T-helper 1 cell (primary cell): ENCODE data around the gene ADRA2A.

Experiments
- DNase-seq, 5 donors: peaks; one replicate each; pipeline ENCODE4 v3.0.0-alpha.2; 2012 to 2020

ADRA2A gene

GRCh38 chr10:111083222-111084095 is 6.6 kb downstream of the ADRA2A start:
- no peak for DNase-seq

DNA sequence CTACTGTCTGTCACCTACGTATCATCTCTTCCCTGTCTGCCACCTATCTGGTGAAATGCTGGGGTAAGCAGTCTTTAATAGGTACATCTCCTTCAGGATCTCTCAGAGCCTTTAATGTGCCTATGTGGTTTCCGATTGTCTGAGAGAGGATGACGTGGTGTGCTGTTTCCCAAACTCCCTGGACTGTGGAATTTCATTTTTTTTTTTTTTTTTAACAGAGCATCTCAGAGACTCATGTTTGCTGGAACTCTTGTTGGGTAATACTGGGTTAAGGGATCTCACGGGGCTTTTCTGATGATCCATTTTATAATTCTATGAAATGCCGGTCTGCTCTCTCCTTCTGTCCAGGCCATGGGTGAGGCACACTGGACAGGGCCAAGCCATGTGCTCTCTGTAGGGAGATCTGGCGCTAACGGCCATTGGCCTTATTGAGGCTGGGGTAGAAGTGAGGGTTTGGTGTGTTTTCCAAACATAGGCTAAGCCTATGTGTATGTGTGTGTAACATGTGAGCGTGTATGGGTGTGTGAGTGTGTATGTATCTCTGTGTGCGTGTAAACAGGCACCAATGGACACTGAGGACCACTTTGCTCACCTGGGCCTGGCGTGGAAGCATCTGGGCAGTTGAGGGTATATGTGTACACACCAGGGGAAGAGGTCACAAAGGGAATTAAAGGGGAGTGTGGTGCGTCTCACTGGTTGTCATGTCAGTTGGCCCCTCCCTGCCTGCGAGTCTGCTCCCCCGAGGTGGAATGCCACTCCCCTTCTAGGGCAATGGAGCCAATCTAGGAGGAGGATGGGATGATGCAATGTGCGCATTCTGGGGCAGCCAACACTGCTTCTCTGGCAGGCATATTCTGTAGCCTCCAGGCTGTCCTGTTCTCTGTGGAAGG is 7.8 kb downstream of the ADRA2A start:
- DNase-seq: no peak

- DNase-seq: no peak
Measured at GRCh38 chr10:111085690-111086353, 9.0 kb downstream of the ADRA2A start.

DNA sequence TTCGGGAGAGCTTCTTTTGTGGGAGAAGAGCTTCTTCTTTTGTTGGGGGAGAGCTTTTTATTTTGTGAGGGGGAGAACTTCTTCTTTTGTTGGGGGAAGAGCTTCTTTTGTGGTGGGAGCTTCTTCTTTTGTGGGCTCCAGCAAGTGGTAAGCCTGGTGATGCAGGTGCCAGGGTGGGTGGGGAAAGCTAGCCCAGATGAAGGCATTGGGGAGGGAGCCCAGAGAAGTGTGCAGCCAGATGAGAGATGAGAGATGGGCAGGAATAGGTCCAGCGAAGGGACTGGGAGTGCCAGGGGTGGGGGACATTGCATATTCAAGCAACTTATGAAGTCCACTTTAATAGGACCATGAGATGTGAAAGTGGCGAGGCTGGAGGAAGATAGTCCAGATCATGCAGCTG is 9.7 kb downstream of the ADRA2A start:
- no peak for DNase-seq

GRCh38 chr10:111087331-111087756 is 10.5 kb downstream of the ADRA2A start:
- no peak for DNase-seq

DNA sequence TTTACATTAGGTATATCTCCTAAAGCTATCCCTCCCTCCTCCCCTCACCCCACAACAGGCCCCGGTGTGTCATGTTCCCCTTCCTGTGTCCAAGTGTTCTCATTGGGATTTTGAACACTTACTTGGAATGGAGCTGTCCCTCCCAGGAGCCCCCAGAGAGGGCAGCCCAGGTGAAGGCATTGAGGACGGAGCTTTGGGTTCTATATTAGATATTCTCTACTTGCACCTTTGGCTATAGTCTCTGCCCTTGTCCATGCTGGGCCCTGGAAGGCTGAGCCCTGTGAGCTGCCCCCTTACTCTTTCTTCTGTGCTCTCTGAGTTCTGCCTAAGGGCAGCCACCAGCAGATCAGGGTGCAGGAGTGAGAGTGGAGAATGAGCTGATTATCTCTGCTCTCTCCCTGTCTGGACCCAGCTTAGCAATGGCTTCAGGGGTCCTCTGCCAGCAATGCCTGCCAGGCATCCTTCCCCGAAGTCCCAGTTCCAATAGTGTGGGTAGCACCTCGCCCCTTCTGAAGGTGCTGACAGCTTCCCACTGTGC is 11.2 kb downstream of the ADRA2A start:
- no peak for DNase-seq

DNA sequence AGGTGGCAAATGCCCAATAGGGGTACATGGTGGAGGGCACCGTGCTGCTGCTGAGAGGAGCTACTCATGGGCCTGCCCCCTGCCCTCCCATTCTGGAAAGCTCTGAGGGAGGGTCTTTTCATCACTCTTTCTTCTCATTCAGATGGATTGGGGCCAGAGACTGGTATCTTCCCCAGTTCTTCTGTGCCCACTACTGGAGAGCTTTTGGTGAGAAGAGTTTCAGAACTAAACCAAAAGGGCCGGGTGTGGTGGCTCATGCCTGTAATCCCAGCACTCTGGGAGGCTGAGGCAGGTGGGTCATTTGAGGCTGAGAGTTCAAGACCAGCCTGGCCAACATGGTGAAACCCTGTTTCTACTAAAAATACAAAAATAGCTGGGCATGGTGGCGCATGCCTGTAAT is 12.5 kb downstream of the ADRA2A start:
- no peak for DNase-seq

DNA sequence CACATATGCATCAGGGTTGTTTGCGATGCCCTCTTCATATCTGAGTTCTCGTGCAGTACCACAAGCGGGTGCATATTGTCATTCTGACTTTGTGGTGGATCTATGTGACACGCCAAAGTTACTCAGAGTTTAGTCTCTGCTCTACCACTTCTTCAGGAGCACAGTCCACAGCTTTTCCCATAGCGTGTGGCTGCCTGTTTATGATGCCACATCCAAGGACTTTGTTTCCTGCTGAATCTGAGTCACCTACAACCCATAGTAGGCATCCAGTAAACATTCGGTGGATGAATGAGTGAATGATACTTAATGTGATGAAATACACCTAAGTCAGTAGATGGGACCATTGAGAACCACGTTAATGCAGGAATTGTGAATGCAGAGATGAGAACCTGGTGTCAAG is 15.0 kb downstream of the ADRA2A start:
- DNase-seq: no peak

DNA sequence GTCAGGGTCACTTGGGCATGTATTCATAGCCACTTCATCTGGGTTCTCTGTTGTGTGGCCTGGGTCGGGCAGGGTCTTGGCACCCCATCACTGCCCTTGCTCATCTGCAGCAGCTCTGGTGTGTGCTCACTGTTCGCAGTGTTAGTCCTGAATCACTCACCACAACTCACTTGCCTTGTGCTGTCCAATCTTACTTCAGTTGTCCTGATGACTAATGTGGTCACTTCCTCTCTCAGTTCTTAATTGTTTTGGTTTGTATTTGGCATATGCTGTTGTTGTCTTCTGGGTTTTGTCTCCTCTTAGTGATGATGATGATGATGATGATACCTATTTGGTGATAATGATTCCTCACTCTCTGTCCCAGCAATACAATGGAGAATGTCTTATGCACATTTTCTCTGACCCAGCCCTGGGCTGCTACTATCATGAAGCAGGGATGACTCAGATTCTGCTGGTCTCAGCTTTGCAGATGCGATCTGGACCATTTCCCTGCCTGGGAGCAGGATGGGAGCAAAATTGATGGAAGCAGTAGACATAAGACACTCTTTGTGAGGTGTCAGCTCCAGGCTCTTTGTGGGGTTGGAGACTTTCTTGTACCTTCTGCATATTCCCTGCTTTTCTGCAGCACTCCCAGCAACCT is 17.0 kb downstream of the ADRA2A start:
- DNase-seq: no peak

DNA sequence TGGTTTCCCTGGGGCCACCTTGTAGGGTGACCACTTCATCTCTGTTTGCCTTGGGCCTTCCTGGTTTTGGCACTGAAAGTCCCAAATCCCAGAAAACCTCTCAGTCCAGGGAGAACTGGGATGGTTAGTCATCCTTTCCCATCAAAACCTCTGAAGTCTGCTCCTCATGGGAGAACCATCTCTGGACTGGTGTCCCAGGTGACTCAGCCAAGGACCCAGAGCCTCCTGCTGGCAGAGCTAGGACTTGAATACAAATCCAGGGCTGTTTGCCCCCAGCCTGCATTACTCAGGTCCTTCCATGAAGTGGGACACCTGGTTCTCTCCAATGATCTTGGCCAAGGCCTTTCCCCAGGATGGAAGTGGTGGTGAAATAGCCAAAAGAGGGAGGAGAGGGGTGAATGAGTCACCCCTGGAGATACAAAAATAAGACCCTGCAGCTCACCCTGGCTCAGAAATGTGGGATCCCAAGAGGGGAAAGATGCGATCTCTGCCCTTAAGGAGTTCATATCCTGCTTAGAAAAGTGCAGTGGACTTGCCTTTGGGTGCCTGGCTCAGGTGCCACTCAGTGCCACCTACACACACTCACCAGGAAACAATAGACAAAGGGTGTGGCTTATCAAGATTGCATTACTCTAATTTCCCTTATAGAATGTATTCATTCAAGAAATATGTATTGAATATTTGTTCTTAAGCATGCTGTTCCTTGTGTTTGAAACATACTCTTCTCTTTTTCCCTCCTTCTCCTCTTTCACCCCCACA is 22.0 kb downstream of the ADRA2A start:
- no peak for DNase-seq

DNA sequence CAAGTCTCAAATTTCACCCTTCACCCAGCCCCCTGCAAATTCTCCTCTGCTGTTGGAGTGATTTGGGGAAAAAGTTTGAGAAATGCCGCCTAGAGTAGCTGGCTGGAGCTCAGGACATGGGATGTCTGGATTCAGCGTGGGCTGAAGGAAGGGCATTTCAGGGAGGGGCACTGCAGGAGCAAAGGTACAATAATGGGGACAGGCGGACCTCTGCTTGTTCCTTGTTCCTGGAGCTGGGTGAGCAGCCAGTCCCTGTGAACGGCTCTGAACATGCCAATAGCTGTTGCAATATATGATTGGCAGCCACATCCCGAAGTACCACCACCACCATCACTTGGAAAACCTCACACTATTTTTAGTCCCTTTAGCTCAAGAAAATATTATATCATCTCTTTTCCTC is 23.4 kb downstream of the ADRA2A start:
- no peak for DNase-seq

DNA sequence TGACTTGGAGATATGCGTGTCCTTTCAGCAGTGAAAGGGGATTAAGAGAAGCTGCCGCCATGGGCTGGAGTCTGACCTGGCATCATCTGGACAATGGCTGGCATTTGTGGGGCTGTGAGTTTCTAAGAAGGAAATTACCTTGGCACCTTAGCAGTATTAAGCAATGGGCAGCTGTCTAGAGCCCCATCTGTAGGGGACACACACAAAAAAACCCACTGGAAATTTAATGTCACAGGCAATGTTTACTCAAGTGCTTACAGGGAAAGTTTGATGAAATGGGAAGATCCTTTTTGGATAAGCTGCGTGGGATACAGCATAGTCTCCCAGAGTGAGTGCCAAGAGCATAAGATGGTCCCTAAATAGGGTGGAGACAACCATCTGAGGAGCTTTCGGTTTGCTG is 25.0 kb downstream of the ADRA2A start:
- DNase-seq: no peak

- no peak for DNase-seq
Measured at GRCh38 chr10:111102359-111102837, 25.6 kb downstream of the ADRA2A start.

GRCh38 chr10:111103196-111103840 is 26.5 kb downstream of the ADRA2A start:
- DNase-seq: no peak

DNA sequence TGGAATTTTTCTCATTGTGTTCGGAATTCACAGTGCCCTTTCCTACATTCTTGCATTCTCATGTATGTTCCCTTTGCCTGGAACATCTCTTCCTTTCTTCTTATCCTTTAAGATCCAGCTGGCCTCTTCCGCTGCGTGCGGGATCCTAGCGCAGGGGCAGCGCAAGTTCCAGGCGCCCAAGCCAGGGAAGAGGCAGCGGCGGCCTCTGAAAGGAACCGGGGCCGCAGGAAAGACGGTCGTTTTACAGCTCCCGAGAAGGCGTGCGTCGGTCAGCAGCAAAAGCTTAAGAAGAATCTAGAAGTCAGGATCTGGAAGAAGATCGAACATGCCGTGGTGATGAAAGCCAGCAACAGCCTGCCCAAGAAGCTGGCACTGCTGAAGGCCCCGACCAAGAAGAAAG is 28.0 kb downstream of the ADRA2A start:
- DNase-seq: no peak

DNA sequence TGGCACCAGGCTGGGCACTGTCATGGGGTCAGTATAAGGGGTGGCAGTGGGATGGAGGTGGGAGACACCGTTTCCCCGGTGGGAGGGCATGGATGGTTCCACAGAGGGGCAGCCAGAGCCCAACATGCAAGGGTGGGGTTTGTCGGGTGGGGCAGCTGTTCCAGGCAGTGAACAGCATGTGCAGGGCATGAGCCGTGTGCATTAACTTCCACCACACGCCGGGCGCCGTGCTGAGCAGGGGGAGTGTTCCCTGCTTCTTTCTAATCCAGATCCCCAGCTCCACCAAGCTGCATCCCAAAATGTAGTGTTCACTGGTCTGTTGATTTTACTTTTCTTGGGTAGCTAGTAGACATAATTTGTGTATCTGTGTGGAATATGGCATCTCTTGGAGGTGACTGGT is 29.3 kb downstream of the ADRA2A start:
- DNase-seq: no peak

- DNase-seq: no peak
Measured at GRCh38 chr10:111107023-111107422, 30.2 kb downstream of the ADRA2A start.

- DNase-seq: no peak
Measured at GRCh38 chr10:111107846-111108245, 31.0 kb downstream of the ADRA2A start.

DNA sequence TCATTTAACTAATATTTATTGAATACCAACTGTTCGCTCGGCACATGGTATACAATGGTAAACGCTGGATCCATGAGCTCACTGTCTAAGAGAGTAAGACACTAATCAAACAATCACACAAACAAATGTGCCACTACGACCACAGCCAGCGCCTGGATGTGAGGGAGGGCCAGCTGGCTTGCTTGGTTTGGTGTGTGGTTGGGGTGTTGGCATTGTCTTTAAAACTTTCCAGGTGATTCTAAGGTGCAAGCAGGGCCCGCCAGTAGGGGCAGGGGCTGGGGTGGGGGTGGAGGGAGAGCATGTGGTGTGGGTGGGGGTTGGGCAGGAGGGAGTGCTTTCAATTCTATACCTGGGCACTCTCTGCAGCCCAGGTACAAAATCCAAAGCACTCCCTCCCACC is 31.6 kb downstream of the ADRA2A start:
- no peak for DNase-seq

DNA sequence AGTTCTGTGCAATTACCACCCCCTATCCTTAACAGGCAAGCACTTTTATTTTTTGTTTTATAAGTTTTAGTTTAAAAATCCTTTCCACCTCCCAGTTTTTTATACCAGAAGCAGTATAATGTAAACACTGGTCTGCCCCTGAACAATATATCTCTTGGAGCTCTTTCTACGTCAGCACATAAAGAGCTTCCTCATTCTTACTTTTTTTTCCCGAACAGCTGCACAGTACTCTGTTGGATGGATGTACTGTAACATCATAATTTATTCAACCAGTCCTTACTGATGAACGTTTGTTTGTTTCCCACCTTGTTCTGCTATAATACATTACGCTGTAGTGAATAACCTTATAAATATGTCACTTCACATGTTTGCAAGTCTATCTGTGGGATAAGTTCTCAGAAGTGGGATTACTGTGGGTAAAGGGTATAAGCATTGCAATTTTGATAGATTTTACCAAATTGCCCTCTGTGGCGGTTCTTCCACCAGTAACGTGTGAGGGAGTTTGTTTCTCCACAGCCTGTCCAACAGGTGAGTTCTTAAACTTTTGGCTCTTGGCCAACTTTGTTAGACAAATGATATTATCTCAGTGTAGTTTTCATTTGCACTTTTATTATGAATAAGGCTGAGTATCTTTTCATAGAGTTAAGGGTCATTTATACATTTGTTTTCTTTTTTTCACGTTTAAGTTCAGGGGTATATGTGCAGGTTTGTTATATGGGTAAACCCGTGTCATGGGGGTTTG is 32.8 kb downstream of the ADRA2A start:
- DNase-seq: no peak
